ENCODE data around the gene RAD9B.

The RAD9B gene

DNA sequence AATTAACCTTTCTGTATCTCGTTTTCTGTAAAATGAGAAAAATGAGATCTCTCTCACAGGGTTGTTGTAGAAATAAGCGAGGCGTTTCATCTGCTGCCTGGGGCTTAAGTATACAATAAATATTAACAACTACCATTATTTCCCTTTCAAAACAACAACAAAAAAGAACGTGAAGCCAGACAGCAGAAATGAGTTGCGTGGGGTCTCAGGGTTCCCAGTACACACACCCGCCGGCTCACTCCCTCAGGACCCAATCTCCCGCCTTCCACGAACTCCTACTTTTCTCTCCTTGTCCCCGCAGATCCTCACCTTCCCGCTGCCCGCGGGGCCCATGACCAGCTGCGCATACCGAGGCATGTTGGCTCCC lies 34.3 kb upstream of the RAD9B start:
- TF ChIP-seq, protein P1, sequence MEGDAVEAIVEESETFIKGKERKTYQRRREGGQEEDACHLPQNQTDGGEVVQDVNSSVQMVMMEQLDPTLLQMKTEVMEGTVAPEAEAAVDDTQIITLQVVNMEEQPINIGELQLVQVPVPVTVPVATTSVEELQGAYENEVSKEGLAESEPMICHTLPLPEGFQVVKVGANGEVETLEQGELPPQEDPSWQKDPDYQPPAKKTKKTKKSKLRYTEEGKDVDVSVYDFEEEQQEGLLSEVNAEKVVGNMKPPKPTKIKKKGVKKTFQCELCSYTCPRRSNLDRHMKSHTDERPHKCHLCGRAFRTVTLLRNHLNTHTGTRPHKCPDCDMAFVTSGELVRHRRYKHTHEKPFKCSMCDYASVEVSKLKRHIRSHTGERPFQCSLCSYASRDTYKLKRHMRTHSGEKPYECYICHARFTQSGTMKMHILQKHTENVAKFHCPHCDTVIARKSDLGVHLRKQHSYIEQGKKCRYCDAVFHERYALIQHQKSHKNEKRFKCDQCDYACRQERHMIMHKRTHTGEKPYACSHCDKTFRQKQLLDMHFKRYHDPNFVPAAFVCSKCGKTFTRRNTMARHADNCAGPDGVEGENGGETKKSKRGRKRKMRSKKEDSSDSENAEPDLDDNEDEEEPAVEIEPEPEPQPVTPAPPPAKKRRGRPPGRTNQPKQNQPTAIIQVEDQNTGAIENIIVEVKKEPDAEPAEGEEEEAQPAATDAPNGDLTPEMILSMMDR (conservative IDR thresholded peaks at IDR 0.05) = no peak
- TF ChIP-seq ZFX (IDR thresholded peaks at IDR 0.05) = no peak
- H3K27ac ChIP-seq = peak overlapping the region; percentile 90

DNA sequence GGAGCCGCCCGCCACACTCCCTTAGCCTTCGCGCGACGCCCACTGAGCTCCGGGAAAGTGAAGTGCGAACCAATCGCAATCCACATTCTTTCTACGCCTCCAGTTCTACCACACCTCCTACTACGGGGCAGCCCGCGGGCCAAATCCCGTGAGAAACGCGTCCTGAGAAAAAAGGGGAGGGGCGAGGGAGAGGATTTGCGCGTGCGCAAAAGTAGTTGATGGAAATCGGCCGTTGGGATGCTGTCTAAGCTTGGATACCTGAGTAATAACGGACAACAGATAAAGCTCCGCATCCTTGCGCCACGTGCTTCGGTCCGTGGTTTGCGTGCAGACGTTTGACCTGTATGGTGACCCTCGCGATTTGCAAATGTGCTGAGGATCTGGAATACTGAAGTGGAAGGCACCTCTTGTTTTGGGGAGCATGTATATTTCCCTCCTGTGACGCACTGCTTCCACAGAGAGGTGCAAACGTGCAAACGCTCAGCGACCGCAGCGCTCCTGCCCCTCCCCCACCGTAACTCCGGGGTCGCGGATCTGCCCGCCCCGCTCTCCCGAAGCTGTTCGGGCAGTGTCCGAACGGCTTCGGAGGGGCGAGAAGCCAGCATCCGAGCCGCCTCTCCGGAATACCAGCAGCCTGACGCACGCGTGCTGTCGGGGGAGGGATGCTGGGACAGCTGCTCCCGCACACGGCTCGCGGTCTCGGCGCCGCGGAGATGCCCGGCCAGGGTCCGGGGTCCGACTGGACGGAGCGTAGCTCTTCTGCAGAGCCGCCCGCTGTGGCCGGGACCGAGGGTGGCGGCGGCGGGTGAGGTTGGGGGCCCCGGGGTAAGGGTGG lies 33.7 kb upstream of the RAD9B start, which contains the start of the genes FAM216A and GPN3:
TSS of gene FAM216A (plus strand) at position 632 of the 835 bp plus-strand sequence. CDS start at position 663, 31 bp downstream.
TSS of gene GPN3 (minus strand) at position 44 of the 835 bp plus-strand sequence. CDS start 54 bp downstream, outside the sequence.
- no peak for TF ChIP-seq ZFX (IDR thresholded peaks at IDR 0.05)
- TF ChIP-seq, protein P1 (conservative IDR thresholded peaks at IDR 0.05) = no peak
- peak within 1 kb of the TSS; percentile 90 for H3K27ac ChIP-seq

DNA sequence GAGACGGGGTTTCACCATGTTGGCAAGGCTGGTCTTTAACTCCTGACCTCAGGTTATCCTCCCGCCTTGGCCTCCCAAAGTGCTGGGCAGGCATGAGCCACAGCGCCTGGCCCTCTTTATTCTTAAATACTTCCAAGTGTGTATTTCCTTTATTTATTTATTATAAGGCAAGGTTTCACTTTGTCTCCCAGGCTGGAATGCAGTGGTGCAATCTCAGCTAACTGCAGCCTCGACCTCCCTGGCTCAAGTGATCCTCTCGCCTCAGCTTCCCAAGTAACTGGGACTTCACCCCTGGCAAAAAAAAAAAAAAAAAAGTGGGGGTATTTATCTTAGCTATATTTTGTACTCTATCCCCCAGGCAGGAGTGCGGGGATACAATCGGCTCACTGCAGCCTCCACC lies 26.7 kb upstream of the RAD9B start:
- TF ChIP-seq, protein P1 (conservative IDR thresholded peaks at IDR 0.05) = no peak
- TF ChIP-seq ZFX (IDR thresholded peaks at IDR 0.05) = no peak
- H3K27ac ChIP-seq = no peak overlapping the region

DNA sequence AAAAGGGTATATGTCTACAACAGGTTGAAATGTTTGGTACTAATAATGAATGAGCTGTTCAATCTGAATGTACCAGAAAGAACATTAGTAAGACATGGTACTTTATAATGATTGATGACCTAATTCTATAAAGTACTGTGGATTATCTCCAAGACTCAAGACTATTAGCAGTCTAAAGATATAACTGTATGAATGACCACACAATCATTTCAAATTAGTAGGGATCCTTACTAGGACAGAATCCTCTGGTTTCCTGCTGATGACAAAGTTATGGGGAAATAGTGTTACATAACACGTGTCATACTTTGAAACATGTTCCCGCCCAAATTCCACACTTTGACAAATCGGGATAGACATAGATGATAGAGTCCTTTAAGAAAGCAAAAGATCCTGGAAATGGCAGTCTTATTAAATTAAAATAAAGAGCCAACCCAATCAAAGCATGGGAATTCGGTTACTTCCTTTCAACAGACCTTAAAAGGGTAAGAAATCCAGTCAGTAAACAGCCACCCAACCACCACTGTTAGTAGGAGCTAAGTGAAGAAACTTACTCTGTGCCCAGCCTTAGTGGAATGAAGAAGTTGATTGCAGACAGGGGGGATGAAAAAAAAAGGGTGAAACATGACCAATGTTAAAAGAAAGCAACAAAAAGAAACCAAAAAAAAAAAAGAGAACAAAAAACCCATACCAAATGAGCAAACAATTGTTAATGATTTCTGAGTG lies 3.0 kb upstream of the RAD9B start:
- H3K27ac ChIP-seq = no peak overlapping the region
- TF ChIP-seq ZFX (IDR thresholded peaks at IDR 0.05) = no peak
- TF ChIP-seq, protein P1 (conservative IDR thresholded peaks at IDR 0.05) = no peak

GRCh38 chr12:110501399-110501751 lies 756 bp upstream of the RAD9B start:
- peak overlapping the region; percentile 80 for H3K27ac ChIP-seq
- TF ChIP-seq, protein P1 (conservative IDR thresholded peaks at IDR 0.05) = no peak
- TF ChIP-seq ZFX (IDR thresholded peaks at IDR 0.05) = no peak

GRCh38 chr12:110503432-110503831 lies 1.3 kb downstream of the RAD9B start:
- no peak overlapping the region for H3K27ac ChIP-seq
- TF ChIP-seq, protein P1 (conservative IDR thresholded peaks at IDR 0.05) = no peak
- TF ChIP-seq ZFX (IDR thresholded peaks at IDR 0.05) = no peak

- no peak overlapping the region for H3K27ac ChIP-seq
- no peak for TF ChIP-seq ZFX (IDR thresholded peaks at IDR 0.05)
- TF ChIP-seq, protein P1 (conservative IDR thresholded peaks at IDR 0.05) = no peak
These were observed 3.2 kb downstream of the RAD9B start for GRCh38 chr12:110505332-110505731.

All from C4-2B (cell line).